H1 (cell line): ENCODE measurements around the gene KTN1. TPM values are rescaled to one million over a fixed set of nuclear protein-coding genes. Genes with fewer than 3 reads are reported as not detected.

Experiments
- CTCF ChIA-PET: fragments of 300-600 bp; sonication (Branson Sonifier 250); formaldehyde crosslinking; loops from one replicate; lab custom pipeline; 2021; ENCODE audit not compliant: partially characterized antibody; lab: Charles Lee
- POLR2A ChIA-PET: fragments of 300-600 bp; sonication (Branson Sonifier 250); formaldehyde crosslinking; loops from one replicate; lab custom pipeline; 2021; ENCODE audit warnings: inconsistent platforms; ENCODE audit not compliant: partially characterized antibody; lab: Charles Lee
- DNase-seq, 2 experiments: peaks; one replicate each; pipeline versions ENCODE4 v3.0.0 to v3.0.0-alpha.2; 2010 to 2022; ENCODE audit warnings: low spot score in 2 of 2, low read depth in 1 of 2, mixed read lengths in 1 of 2
- FAIRE-seq: peaks from 2 replicates; lab custom pipeline; 2011; peaks lifted over from hg19 to GRCh38; lab: Jason Lieb, UNC
- H2AFZ ChIP-seq: 2 replicates; pipeline ENCODE4 v1.8.1; 2012; ENCODE audit warnings: low read length, inconsistent platforms
- H2AK5ac ChIP-seq: 2 replicates; pipeline ENCODE4 v1.6.1; 2013; ENCODE audit warnings: low read depth, low read length
- H2BK120ac ChIP-seq: replicated peaks from 2 replicates; pipeline ENCODE3; 2013; ENCODE audit warnings: low read depth, low read length, inconsistent platforms
- H2BK12ac ChIP-seq: 2 replicates; pipeline ENCODE4 v1.6.1; 2013; ENCODE audit warnings: low read depth, low read length
- H2BK15ac ChIP-seq: 2 replicates; pipeline ENCODE4 v1.6.1; 2013; ENCODE audit warnings: low read length
- H2BK20ac ChIP-seq: 2 replicates; pipeline ENCODE4 v1.6.1; 2013; ENCODE audit warnings: low read length
- H2BK5ac ChIP-seq: 2 replicates; pipeline ENCODE4 v1.6.1; 2013; ENCODE audit warnings: low read depth, low read length
- H3K14ac ChIP-seq: 2 replicates; pipeline ENCODE4 v1.6.1; 2013; ENCODE audit warnings: inconsistent platforms; ENCODE audit not compliant: insufficient read length
- H3K18ac ChIP-seq: 2 replicates; pipeline ENCODE4 v1.6.1; 2013; ENCODE audit warnings: low read length; ENCODE audit errors: extremely low read depth
- H3K23ac ChIP-seq: 2 replicates; pipeline ENCODE4 v1.6.1; 2013; ENCODE audit warnings: inconsistent platforms; ENCODE audit not compliant: insufficient read length
- H3K23me2 ChIP-seq: 2 replicates; pipeline ENCODE4 v1.6.1; 2013; ENCODE audit warnings: low read depth, low read length
- H3K27ac ChIP-seq: 2 replicates; pipeline ENCODE4 v1.6.1; 2011; ENCODE audit warnings: low read depth, low read length, inconsistent platforms
- H3K27me3 ChIP-seq, 4 experiments: replicated peaks in 1 of 4; 1 replicate in 1 of 4; 2 replicates in 3 of 4; pipeline versions ENCODE4 v1.6.1 to v1.8.1; 2011 to 2013; ENCODE audit warnings: low read length in 3 of 4, mild to moderate bottlenecking in 3 of 4, inconsistent platforms in 2 of 4, mixed read lengths in 2 of 4, moderate library complexity in 1 of 4; ENCODE audit not compliant: control insufficient read depth in 3 of 4, insufficient read depth in 3 of 4; ENCODE audit errors: extremely low read depth in 1 of 4
- H3K36me3 ChIP-seq, 4 experiments: 2 replicates each; pipeline versions ENCODE4 v1.6.1 to v1.8.1; 2011 to 2013; ENCODE audit warnings: mild to moderate bottlenecking in 4 of 4, low read length in 3 of 4, moderate library complexity in 2 of 4, control low read depth in 1 of 4, inconsistent platforms in 1 of 4; ENCODE audit not compliant: insufficient read depth in 4 of 4, control insufficient read depth in 2 of 4
- H3K4ac ChIP-seq: replicated peaks from 2 replicates; pipeline ENCODE3; 2013; ENCODE audit warnings: low read length, low read depth, mixed read lengths, inconsistent platforms; ENCODE audit not compliant: insufficient read length
- H3K4me1 ChIP-seq, 4 experiments: replicated peaks in 1 of 4; 1 replicate in 1 of 4; 2 replicates in 3 of 4; pipeline versions ENCODE4 v1.6.1 to v1.8.1; 2011 to 2013; ENCODE audit warnings: low read length in 3 of 4, inconsistent platforms in 2 of 4, mixed read lengths in 1 of 4; ENCODE audit not compliant: insufficient read depth in 4 of 4, control insufficient read depth in 3 of 4
- H3K4me2 ChIP-seq, 2 experiments: 2 replicates each; pipeline versions ENCODE4 v1.6.1 to v1.8.1; 2011 to 2013; ENCODE audit warnings: low read depth in 2 of 2, low read length in 2 of 2, control low read depth in 1 of 2, inconsistent platforms in 1 of 2, mild to moderate bottlenecking in 1 of 2; ENCODE audit not compliant: insufficient read depth in 1 of 2
- H3K4me3 ChIP-seq, 4 experiments: fragments of 200-600, 300-600 bp in 1 of 4; sonication (generic), shearing (Covaris generic), sonication (Bioruptor Twin) in 1 of 4; 2 replicates each; pipeline versions ENCODE4 v1.5.1 to v1.8.1; 2011 to 2016; ENCODE audit warnings: low read length in 4 of 4, low read depth in 3 of 4, control low read depth in 2 of 4, inconsistent platforms in 2 of 4, mild to moderate bottlenecking in 2 of 4, mixed read lengths in 1 of 4, moderate library complexity in 1 of 4; ENCODE audit not compliant: insufficient read depth in 2 of 4; ENCODE audit errors: extremely low read depth in 1 of 4
- H3K56ac ChIP-seq: replicated peaks from 2 replicates; pipeline ENCODE3; 2013; ENCODE audit warnings: low read depth, mild to moderate bottlenecking, mixed read lengths, low read length, inconsistent platforms; ENCODE audit not compliant: insufficient read length
- H3K79me1 ChIP-seq: 2 replicates; pipeline ENCODE4 v1.6.1; 2013; ENCODE audit warnings: low read depth, low read length, control low read depth
- H3K79me2 ChIP-seq, 2 experiments: 2 replicates each; pipeline versions ENCODE4 v1.6.1 to v1.8.1; 2012 to 2013; ENCODE audit warnings: low read length in 2 of 2, mild to moderate bottlenecking in 2 of 2, inconsistent platforms in 1 of 2; ENCODE audit not compliant: insufficient read depth in 2 of 2, control insufficient read depth in 1 of 2
- H3K9ac ChIP-seq, 4 experiments: replicated peaks in 1 of 4; 1 replicate in 1 of 4; 2 replicates in 3 of 4; pipeline versions ENCODE4 v1.6.1 to v1.8.1; 2011 to 2013; ENCODE audit warnings: low read depth in 3 of 4, low read length in 3 of 4, control low read depth in 2 of 4, mild to moderate bottlenecking in 2 of 4, moderate library complexity in 2 of 4, inconsistent platforms in 1 of 4; ENCODE audit errors: extremely low read depth in 1 of 4
- H3K9me3 ChIP-seq, 2 experiments: 2 replicates each; pipeline versions ENCODE4 v1.6.1 to v1.8.1; 2012 to 2013; ENCODE audit warnings: mild to moderate bottlenecking in 2 of 2, moderate library complexity in 2 of 2, control low read depth in 1 of 2, inconsistent platforms in 1 of 2, low read depth in 1 of 2, low read length in 1 of 2, mixed read lengths in 1 of 2; ENCODE audit not compliant: insufficient read depth in 2 of 2
- H4K20me1 ChIP-seq, 2 experiments: replicated peaks in 1 of 2; 2 replicates each; pipeline versions ENCODE3 to v1.8.1; 2011 to 2013; ENCODE audit warnings: inconsistent platforms in 2 of 2, low read length in 2 of 2, mild to moderate bottlenecking in 1 of 2; ENCODE audit not compliant: insufficient read depth in 2 of 2, control insufficient read depth in 1 of 2
- H4K5ac ChIP-seq: 2 replicates; pipeline ENCODE4 v1.6.1; 2013; ENCODE audit warnings: low read length, low read depth, mixed read lengths, inconsistent platforms; ENCODE audit not compliant: insufficient read length
- H4K8ac ChIP-seq: 2 replicates; pipeline ENCODE4 v1.8.0; 2013; ENCODE audit warnings: mild to moderate bottlenecking, moderate library complexity, low read length, inconsistent platforms; ENCODE audit not compliant: insufficient read depth; ENCODE audit errors: extremely low read depth
- H4K91ac ChIP-seq: replicated peaks from 2 replicates; pipeline ENCODE3; 2013; ENCODE audit warnings: low read length, mixed read lengths, inconsistent platforms; ENCODE audit not compliant: insufficient read length
- BACH1 ChIP-seq: IDR thresholded peaks from 2 replicates; pipeline ENCODE4 v1.6.1; 2012; ENCODE audit warnings: low read length, improper control_type of control experiment
- CREB1 ChIP-seq: IDR thresholded peaks from 2 replicates; pipeline ENCODE4 v1.6.1; 2012; ENCODE audit warnings: inconsistent platforms
- CTBP2 ChIP-seq: IDR thresholded peaks from 2 replicates; pipeline ENCODE4 v1.7.0; 2011; ENCODE audit warnings: borderline replicate concordance, mild to moderate bottlenecking, moderate library complexity, mixed read lengths, low read length; ENCODE audit not compliant: insufficient read depth, insufficient read length
- EZH2 ChIP-seq: fragments of 200-600 bp; sonication (generic); IDR thresholded peaks from 2 replicates; pipeline ENCODE4 v1.7.1; 2012; ENCODE audit warnings: low read depth, mild to moderate bottlenecking, moderate library complexity, low read length, inconsistent platforms; ENCODE audit not compliant: severe bottlenecking
- JUND ChIP-seq: IDR thresholded peaks from 2 replicates; pipeline ENCODE4 v1.6.1; 2011; ENCODE audit warnings: mild to moderate bottlenecking, improper control_type of control experiment, low read length
- MAFK ChIP-seq: IDR thresholded peaks from 2 replicates; pipeline ENCODE4 v1.6.1; 2012; ENCODE audit warnings: low read depth, mild to moderate bottlenecking, improper control_type of control experiment, low read length
- NRF1 ChIP-seq: IDR thresholded peaks from 2 replicates; pipeline ENCODE4 v1.6.1; 2011; ENCODE audit warnings: mild to moderate bottlenecking, low read depth, low read length, improper control_type of control experiment
- RBBP5 ChIP-seq: IDR thresholded peaks from 2 replicates; pipeline ENCODE4 v1.7.1; 2012; ENCODE audit warnings: low read depth, mild to moderate bottlenecking, inconsistent platforms, low read length, moderate library complexity, borderline replicate concordance
- SIN3A ChIP-seq, 2 experiments: IDR thresholded peaks in 1 of 2; conservative IDR thresholded peaks in 1 of 2; 2 replicates each; pipeline ENCODE4 v1.6.1; 2011 to 2012; ENCODE audit warnings: low read length in 2 of 2, improper control_type of control experiment in 1 of 2, low read depth in 1 of 2, mild to moderate bottlenecking in 1 of 2
- SP1 ChIP-seq: IDR thresholded peaks from 2 replicates; pipeline ENCODE4 v1.6.1; 2011; ENCODE audit warnings: low read depth, low read length
- SUZ12 ChIP-seq: fragments of 200-600 bp; sonication (generic); IDR thresholded peaks from 2 replicates; pipeline ENCODE4 v1.6.1; 2012; ENCODE audit warnings: mild to moderate bottlenecking, inconsistent platforms, low read length, moderate library complexity, mixed read lengths
- USF2 ChIP-seq: IDR thresholded peaks from 2 replicates; pipeline ENCODE4 v1.6.1; 2011; ENCODE audit warnings: low read length, improper control_type of control experiment
- YY1 ChIP-seq: IDR thresholded peaks from 2 replicates; pipeline ENCODE4 v1.6.1; 2011; ENCODE audit warnings: low read depth, mild to moderate bottlenecking, low read length
- WGBS, 2 experiments: shearing (Covaris generic) in 1 of 2; methylation state at CpG; one replicate each; pipeline versions ENCODE4 v1.1.6 to v1.1.7; 2013 to 2015; ENCODE audit warnings: low lambda C conversion rate in 2 of 2, mixed read lengths in 2 of 2, inconsistent platforms in 1 of 2, low coverage in 1 of 2, missing lambda C conversion rate in 1 of 2; ENCODE audit not compliant: insufficient replicate concordance in 2 of 2, insufficient coverage in 1 of 2, insufficient read length in 1 of 2; ENCODE audit errors: extremely low coverage in 1 of 2, missing lambda C conversion rate in 1 of 2; 5-methylcytosine and 5-hydroxymethylcytosine counted together
- polyA plus RNA-seq, 7 experiments: library from polyadenylated mRNA; depleted of rRNA in 3 of 7; stranded (reverse) in 5 of 7; unstranded in 2 of 7; fragments of >200 nt in 5 of 7; fragments of 200-250 nt in 2 of 7; gene quantifications; 1 replicate in 5 of 7; 2 replicates in 1 of 7; 4 replicates in 1 of 7; pipeline versions ENCODE4 v1.2.1 to v1.2.3, GENCODE V29; 2011 to 2013; ENCODE audit warnings: missing spikeins in 2 of 7, mixed read lengths in 2 of 7
- total RNA-seq: library from RNA; stranded (reverse); fragmentation: NEBNext Ultra II Directional; extraction: Animal tissue kit (Norgen Biotek cat#: 25700); gene quantifications from 2 replicates; pipeline ENCODE4 v1.2.1, GENCODE V29; 2021

Gene KTN1
- total and polyA plus RNA-seq, 2 of the 8 experiments (the other 6 are each of a cell fraction or from before 2014, with no cell fraction given): 15.4 to 151 TPM

DNA sequence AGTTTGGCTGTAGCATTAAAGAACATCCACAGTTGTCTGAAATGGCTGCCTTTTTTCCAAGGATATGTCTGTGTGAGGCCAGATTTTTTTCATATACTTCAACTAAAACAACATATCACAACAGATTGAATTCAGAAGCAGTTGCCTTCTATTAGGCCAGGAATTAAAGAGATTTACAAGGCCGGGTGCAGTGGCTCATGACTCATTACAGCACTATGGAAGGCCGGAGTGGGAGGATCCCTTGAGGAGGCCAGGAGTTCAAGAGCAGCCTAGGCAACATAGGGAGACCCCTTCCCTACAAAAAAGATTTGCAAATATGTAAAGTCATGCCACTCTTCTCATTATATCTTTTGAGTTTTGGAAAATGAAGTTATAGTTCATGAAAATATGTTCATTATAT is 108.6 kb downstream of the KTN1 start:
- H4K20me1 ChIP-seq: no peaks in the 10 kb centered on the region
- no peak overlapping the region for H4K5ac ChIP-seq
- no peak overlapping the region for H2BK5ac ChIP-seq
- H3K36me3 ChIP-seq: peaks cover 0 to 10% (median 3%) of the 10 kb centered on the region in 4 experiments; a peak in 3 of 8 replicates
- H2AK5ac ChIP-seq: no peak overlapping the region
- H3K79me2 ChIP-seq: no peaks in the 10 kb centered on the region
- no peak overlapping the region for H4K8ac ChIP-seq
- no peak for FAIRE-seq
- 100% methylated on average over 2 of the region's 2 CpGs; no CpG with 5 or more reads in 1 of the 2 experiments for WGBS, 2 experiments
- no peak overlapping the region for H3K56ac ChIP-seq
- H3K27ac ChIP-seq: no peak overlapping the region
- H3K4ac ChIP-seq: no peak overlapping the region
- H2BK20ac ChIP-seq: no peak overlapping the region
- H3K23ac ChIP-seq: no peak overlapping the region
- H3K9me3 ChIP-seq: no peaks in the 10 kb centered on the region
- no peak overlapping the region for H2BK15ac ChIP-seq
- H3K9ac ChIP-seq: no peak overlapping the region
- H3K27me3 ChIP-seq: no peaks in the 10 kb centered on the region
- no peak overlapping the region for H4K91ac ChIP-seq
- H3K18ac ChIP-seq: no peak overlapping the region
- no peaks in the 10 kb centered on the region for H3K23me2 ChIP-seq
- H3K14ac ChIP-seq: no peak overlapping the region
- H2BK12ac ChIP-seq: no peak overlapping the region
- H3K79me1 ChIP-seq: no peaks in the 10 kb centered on the region
- no peak overlapping the region for H3K4me2 ChIP-seq
- H2AFZ ChIP-seq: no peak overlapping the region
- DNase-seq: no peak
- CTCF ChIA-PET: no interaction called here
- no peak overlapping the region for H3K4me3 ChIP-seq
- POLR2A ChIA-PET: no interaction called here
- peaks cover 0 to 3% (median 1%) of the 10 kb centered on the region in 4 experiments; a peak in 3 of 7 replicates for H3K4me1 ChIP-seq
- no peak overlapping the region for H2BK120ac ChIP-seq
- TF ChIP-seq MAFK (no peak), SUZ12 (no peak), USF2 (no peak), SP1 (no peak), YY1 (no peak), BACH1 (no peak), CTBP2 (no peak), NRF1 (no peak), EZH2 (no peak), JUND (no peak), SIN3A (conservative IDR thresholded peaks at IDR 0.05 in 1 of 2, IDR thresholded peaks at IDR 0.05 in 1 of 2; ENCODE audit: low read depth in 1 of 2, low read length in 2 of 2) (no peak), CREB1 (no peak), RBBP5 (no peak)
